ENCODE data around the gene ARL3.
"Not testable (repeated sequence)": the region's sequence is repeated elsewhere in the genome, so short reads cannot be mapped to it uniquely, and the experiment has no call there.

The ARL3 gene

DNA sequence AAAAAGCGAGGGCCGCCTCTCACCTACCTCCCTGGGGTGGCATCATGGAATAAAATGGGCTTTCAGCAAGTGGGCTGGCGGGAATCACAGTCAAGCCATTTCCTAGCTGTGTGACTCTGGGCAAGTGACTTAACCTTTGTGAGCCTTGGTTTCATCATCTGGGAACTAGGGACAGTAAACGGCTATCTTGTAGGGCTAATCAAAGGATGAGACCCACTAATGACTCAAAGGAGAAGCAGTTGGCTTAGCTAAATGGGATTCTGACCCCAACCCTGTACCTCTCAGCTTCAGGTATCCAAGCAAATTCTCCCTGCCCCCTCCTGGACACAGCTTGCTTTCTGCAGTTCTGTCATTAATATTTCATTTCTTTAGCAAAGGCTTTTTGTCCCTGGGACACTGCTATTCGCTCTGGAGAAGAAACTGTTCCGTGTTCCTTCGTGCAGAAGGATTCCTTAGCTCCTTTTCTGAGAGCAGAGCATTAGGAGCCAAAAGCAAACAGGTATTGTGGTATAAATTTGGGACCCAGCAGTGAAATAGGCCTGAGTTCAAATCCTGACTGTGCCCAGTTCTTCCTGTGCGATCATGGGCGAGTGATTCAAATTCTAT is 44.0 kb downstream of the ARL3 start:
- no peak for DNase-seq

DNA sequence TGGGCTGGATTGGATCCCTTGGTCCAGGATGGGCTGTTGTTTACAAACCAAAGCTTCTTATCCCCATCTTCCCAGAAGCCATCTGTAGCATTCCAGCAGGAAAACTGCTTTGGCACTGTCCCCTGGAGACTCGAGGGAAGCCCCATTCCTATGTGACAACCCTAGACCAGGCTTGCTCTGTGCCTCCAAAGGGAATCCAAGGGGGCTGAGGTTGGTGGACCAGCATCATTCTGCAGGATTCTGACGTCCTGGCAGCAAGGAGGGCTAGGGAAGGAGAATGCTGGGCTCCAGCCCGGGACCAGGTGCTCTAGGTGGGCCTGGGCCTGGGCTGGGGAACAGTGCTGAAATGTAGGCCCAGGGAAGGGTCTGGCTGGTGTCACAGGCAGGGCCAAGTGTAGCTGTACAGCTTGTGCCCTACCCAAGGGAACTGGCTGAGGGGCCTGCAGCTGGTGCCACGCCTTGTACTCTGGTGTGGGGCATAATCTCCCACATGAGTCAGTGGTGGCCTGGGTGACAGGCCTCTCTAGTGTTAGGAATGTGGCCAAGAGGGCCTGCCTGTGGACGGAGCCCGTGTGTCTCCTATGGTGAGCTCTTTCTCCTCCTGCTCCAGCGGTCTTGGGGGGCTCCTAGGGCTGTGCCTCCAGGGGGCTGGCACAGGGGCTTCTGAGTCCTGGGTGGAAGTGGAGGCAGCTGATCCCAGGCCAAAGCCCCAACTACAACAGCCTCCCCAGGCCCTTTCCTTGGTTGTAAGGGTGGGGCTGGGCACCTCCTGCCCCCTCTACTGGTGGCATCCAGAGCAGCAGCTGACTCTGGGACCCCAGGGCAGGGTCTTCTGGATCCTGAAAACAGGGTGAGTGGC is 44.8 kb downstream of the ARL3 start:
- no peak for DNase-seq

DNA sequence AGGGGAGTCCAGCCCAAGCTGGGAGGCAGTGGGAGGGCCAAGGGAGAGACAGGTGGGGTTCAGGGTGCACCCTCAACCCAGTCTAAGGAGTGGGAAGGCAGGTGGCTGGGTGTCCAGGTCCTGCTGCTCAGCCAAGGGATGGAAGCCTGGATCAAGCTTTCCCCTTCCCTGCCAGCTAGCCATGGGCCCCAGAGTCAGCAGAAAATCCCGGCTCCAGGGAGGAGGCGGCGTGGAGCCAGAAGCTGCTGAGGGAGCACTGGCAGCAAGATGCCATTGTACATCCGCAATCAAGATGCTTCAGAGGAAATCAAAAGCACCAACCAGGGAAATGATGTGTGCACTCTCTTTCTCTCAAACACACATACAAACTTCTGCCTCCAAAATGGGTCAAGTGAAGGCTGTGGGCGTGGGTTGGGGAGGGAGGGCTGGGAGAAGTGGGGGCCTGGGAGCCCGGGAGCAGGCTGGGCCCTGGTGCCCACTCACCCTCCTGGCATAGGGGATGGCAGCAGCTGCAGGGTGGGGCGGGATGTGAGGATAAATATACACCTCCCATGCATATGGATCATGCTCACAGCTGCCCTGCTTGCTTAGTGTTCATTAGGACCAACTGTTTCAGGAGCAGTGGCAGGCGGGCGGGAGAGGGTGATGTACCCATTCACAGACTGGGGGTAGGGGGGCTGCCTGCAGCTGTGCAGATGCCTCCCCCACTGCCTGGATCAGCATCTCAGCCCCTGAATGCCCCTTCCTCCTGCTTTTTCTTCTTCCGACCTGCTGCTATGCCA is 45.7 kb downstream of the ARL3 start:
- DNase-seq, result no peak

DNA sequence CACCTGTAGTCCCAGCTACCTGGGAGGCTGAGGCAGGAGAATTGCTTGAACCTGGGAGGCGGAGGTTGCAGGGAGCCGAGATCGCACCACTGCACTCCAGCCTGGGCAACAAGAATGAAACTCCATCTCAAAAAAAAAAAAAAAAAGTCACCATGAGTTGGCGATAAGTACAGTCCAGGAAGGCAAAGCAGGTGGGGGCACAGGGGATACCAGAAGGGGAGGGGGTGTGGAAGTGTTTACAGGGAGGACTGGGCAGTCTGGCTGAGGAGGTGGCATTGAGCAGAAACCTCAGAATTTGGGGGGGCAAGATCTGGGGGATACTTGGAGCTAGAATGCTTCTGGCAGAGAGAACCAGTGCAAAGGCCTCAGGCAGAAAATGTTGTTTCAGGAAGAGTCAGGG is 46.8 kb downstream of the ARL3 start:
- DNase-seq, result not testable (repeated sequence)

DNA sequence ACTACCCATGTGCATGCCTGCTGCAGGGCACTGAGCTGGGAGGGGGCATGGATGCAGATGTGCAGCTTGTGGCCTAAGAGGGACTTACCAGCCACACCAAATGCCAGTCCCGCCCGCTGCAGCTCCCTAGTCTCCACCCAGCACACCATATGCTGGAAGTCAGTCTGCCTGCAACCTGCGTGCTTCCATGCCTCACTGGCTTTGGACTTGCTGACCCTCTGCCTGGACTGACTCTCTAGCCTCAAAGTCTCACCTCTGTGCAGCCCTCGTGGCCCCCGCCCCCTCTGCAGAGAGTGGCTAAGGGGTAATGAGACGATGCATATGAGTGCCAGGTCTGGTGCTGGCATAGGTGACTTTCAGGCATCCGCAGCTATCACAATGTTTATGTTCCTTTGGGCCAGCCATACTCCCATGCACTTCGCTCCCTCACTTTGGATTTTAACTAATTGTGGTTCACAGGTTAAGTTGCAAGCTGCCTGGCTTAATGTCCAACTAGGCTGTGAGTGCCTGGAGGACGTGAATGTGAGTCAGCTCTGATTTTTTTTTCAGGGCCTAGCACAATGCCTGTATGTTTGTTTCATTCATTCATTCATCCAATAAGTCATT is 48.2 kb downstream of the ARL3 start:
- DNase-seq, result no peak

DNA sequence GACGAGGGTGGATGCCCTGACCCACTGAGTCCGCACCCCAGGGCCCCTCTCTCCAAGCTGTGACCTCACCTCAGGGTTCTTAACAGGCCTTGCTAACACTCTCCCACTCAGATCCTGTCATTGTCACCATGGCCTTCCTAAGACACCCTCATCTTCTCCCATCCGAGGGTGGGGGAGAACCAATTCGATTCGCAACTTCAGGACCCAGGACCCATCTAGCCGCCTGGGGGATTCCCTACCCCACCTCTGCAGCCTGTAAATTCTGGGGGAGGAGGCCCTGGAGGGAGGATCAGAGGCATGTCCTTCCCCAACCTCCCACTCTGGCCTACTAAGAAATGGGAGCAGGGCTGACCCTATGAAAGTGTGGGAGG is 52.6 kb downstream of the ARL3 start:
- no peak for DNase-seq

DNA sequence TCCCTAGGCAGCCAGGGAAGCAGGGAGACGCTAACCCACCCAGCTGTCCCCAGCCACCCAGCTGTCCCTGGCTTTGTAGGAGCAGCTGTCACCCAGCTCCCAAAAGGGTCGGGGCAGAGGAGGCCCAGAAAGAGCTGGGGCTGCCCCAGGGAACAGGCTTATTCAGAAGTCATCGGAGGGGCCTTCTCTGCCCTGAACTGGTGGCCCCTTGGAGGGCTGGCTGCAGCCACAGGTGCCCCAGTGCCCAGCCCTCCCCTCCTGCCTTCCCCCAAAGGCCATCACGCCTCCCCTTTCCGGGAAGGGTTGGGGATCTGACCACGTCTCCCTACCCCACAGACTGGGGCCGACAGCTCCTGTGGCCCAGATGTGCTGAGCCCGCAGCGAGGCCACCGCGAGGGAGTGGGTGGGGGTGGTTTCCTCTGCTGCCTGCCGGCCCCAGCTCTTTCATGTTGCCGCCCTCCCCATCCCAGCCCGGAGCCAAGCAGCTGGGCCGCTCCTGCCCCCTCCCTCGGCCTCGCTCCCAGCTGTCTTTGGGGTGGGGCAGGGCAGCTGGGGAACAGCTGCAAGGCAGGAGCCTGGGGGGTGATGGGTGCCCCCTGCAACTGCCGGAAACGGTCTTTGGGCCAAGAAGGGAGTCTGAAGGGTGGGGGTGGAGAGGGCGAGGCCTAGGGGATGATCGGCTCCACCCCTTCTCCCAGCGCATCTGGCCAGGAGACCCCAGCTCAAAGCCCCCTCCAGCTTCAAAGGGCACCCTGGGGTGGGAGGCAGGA is 53.1 kb downstream of the ARL3 start:
- DNase-seq, result peak; percentile 51

DNA sequence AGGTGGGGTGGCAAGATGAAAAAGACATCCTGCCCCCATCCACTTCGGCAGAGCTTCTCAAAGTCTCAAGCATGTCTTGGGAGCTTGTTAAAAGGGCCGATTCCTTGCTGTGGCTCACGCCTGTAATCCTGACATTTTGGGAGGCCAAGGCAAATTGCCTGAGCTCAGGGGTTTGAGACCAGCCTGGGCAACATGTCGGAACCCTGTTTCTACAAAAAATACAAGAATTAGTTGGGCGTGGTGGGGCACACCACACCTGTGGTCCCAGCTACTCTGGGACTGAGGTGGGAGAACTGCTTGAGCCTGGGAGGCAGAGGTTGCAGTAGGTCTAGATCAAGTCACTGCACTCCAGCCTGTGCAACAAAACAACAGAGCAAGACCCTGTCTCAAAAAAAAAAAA is 55.4 kb downstream of the ARL3 start:
- DNase-seq, result no peak

DNA sequence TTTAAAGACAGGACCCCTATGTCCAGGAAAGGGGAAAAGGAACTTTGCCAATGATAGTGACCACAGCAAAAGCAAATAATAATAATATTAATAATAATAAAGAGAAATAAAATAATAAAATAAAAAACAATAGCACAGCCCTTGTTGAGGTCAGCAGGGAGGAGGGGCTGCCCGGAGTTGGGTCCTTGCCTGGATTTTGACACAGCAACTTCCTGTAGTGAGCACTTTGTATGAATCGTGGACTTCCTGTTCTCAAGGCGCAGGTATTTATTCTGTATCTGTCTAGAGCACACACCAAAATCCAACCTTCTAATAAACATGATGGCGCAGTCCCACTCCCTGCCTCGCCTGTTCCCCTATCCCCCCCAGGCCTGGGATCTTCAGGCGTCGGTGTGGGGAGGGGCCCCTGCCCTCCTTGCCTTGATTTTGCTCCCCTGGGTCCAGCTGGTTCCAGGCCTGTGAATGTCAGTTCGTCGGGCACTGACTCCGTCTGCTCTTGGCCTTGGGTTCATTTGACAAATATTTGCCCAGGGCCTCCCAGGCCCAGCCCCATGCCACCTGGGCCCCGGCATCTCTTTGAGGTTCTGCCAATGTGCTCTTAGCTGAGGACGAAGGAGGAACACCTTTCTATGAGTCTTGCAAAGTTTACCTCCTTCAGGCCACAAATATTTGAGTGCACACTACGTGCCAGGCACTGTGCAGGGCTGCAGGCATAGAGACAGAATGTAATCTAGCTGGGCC is 56.0 kb downstream of the ARL3 start:
- DNase-seq, result no peak

DNA sequence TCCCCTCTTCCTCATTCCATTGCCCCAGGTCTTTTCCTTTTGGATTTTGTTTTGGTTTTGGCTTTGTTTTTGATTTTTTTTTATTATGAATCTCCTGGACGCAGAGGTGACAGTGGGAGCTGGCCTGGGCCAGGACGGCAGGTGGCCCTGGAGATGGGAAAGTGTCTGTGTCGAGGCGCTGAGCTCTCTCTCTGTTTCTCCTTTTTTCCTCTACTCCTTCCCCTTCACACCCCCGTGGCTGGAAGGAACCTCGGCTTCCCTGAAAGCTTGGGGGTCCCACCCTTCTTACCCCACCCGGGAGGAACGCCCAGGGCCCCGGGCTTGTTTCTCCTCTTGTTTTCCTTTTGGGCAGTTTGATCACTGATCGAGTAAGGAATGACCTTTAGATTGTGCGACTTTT is 56.7 kb downstream of the ARL3 start:
- DNase-seq, result no peak

DNA sequence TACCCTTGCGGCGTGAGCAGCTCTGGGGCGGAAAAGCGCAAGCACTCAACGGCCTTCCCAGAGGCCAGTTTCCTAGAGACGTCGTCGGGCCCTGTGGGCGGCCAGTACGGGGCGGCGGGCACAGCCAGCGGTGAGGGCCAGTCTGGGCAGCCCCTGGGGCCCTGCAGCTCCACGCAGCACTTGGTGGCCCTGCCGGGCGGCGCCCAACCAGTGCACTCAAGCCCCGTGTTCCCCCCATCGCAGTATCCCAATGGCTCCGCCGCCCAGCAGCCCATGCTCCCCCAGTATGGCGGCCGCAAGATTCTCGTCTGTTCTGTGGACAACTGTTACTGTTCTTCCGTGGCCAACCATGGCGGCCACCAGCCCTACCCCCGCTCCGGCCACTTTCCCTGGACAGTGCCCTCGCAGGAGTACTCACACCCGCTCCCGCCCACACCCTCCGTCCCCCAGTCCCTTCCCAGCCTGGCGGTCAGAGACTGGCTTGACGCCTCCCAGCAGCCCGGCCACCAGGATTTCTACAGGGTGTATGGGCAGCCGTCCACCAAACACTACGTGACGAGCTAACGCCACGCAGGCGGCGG is 57.3 kb downstream of the ARL3 start:
- DNase-seq, result no peak

DNA sequence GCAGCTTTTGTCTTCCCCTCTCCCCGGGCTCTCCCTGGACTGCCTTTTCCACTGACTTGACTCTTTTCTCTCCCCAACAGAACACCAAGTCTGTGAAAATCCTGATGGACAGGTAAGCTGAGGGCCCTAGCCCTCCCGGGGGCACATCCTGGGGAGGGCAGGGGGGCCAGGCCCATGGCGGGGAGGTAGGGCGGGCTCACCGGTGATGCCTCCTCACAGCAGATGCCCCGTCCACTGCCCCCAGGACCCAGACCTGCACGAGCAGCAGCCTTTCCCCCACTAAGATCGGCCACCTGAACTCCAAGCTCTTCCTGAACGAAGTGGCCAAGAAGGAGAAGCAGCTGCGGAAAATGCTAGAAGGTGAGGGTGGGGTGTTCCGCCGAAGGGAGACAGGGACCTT is 58.2 kb downstream of the ARL3 start:
- DNase-seq, result no peak

DNA sequence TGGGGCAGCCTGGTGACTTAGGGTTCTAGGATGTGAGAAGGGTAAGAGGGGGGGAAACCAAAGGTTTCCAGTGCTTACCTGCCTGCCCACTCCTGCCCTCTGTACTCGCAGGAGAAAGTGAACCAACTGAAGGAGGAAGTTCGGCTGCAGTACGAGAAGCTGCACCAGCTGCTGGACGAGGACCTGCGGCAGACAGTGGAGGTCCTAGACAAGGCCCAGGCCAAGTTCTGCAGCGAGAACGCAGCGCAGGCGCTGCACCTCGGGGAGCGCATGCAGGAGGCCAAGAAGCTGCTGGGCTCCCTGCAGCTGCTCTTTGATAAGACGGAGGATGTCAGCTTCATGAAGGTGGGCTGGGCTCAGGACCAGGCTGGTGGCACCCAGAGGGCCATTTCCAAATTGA is 59.2 kb downstream of the ARL3 start:
- DNase-seq, result no peak

DNA sequence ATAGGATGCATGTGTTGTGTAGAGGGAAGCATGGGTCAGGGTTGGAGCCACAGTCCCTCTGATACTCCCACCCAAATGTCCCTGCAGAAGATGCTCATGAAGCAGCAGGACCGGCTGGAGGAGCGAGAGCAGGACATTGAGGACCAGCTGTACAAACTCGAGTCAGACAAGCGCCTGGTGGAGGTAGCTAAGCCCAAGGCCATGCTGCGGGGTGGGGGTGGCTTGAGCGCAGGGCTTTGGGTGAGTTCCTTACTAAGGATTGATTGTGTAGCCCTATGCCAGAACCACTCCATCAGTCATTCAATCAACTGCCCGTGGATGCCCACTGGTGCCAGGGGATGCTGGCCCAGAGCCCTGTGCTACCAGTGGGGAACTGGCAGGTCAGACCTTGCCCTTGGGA is 59.6 kb downstream of the ARL3 start:
- no peak for DNase-seq

DNA sequence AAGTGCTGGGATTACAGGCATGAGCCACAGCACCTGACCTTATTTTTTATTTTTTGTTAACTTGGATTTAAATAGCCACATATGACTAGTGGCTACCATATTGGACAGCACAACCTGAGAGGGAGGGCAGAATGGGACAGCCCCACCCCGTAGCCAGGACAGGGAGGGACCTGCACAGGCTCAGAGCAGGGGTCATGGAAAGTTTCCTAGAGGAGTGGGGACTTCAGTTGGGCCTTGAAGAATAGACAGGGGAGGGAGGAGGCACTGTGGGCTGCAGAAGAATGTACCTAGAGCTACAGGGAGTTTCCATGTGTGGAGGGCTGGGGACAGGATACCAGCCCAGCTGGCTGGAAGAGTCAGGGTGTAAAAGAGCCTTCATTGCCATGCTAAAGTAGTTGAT is 61.1 kb downstream of the ARL3 start:
- DNase-seq, result no peak

DNA sequence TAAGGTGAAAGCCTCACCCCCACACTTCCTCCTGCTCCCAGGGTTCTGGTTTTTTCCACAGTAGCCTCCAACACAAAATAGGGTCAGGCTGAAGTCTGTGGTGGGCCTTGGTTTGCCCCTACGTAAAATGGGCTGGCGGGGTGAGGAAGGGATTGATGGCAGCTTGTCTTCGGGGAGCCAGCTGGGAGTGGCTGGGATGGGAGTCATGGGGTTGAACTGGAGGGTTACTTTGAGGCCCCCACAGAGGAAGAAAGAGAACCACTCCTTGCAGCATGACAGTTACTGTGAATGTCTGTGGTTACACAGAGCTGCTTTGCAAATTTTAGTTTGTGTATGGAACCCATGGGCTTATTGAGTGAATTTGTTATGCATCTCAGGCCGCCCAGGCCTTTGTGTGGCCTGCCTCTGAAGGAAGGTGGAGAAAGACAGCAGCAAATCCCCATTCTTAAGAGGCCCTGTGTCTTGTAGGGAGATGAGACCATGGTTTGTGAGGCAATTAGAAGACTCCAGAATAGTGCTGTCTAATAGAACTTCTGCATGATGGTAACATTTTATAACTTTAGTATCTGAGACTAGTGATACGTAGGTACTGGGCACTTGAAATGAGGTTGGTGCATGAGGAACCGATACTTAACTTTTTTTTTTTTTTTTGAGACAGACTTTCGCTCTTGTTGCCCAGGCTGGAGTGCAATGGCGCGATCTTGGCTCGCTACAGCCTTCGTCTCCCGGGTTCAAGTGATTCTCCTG is 61.9 kb downstream of the ARL3 start:
- no peak for DNase-seq

DNA sequence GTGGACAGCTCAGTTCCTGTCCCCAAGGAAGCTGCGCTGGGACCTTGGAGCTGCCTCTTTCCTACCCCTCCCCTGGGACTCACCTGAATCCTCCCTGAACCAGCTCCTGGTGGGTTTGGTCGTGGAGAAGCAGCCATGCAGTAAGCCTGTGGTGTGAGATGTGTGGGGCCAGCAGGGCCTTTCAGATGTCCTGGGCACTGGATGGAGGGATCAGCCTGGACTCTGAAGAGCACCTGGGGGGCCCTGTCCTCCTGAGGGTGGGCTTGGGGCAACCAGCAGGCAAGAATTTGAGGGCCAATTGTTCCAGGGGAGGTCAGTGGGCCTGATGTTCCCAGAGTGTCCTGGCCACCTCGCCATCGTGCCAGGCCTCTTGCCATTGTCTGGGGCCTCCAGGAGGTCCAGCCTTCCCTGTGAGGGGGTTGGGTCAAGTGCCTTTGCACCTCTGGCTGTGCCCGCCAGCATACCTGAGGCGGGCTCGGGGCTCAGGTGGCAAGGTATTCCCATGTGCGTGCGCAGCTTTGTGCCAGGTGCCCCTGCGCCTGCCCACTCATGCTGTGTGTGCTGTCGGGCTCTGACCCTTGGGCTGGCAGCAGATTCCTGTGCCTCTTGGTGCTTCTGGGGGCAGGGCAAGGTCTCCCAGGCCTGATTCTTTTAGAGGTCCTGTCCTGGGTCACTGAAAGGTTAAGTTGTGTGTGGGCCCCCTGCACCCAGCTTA is 62.6 kb downstream of the ARL3 start:
- DNase-seq, result no peak

DNA sequence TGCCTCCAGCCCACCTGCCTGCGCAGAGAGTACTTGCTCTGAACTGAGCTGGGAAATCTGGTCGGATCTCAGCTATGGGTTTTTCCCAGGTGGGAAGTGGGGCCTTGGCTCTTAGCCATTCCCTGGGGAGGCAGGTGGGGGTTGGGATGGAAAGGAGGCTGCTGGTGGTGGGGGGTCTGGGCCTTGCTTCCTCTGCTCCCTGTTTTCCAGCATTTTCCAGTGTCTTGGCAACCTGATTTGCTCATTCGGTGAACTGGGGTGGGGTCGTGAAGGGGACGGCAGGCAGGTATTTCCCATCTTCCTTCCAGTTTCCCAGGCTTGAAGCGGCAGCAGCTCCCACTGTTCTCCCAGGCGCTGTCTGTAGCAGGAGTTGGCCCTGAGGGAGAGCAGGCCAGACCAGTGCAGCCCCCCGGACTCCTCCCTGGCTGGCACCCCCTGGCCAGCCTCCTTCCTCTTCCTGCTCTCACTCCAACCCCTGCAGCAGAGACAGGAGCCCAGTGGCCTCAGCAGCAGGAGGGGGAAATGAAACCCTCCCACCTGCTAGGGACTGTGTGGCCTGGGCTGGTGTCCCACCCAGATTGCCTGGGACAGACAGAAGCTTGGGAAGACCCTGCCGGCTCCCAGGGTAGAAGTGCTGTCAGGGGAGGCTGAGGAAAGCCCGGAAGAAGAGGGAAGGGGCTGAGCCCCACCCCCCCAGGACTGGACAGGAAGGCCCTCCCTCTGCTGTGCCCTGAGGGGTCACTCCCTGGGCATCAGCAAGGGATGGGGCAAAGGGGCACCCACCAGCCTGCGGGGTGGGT is 63.3 kb downstream of the ARL3 start:
- DNase-seq, result no peak

All from GDM1 (cell line).